Esophagus squamous epithelium (tissue), 5 donors: ENCODE data around the gene PTP4A2. TPM values are rescaled to one million over a fixed set of nuclear protein-coding genes. Genes with fewer than 3 reads are reported as not detected.
A peak's percentile ranks its signal among the peaks of the same experiment; 100 is the strongest.

Experiments used
- DNase-seq: peaks from one replicate; lab custom pipeline; 2025; lab: John Stamatoyannopoulos, UW
- H3K27ac ChIP-seq, 4 donors: fragments of 200-600 bp; sonication (generic); one replicate each; pipeline ENCODE4 v1.5.1; 2016 to 2019; ENCODE audit warnings: mild to moderate bottlenecking in 1 of 4
- H3K27me3 ChIP-seq, 4 donors: fragments of 200-600 bp; sonication (generic); 1 replicate in 3 of 4; 2 replicates in 1 of 4; pipeline versions ENCODE4 v1.5.1 to v1.6.0; 2017 to 2021; ENCODE audit warnings: antibody characterized with exemption in 1 of 4
- H3K36me3 ChIP-seq, 3 donors: fragments of 200-600 bp; sonication (generic); one replicate each; pipeline ENCODE4 v1.5.1; 2016 to 2019
- H3K4me1 ChIP-seq, 3 donors: fragments of 200-600 bp; sonication (generic); one replicate each; pipeline ENCODE4 v1.5.1; 2017 to 2019
- H3K4me3 ChIP-seq, 4 donors: fragments of 200-600 bp; sonication (generic); 1 replicate in 3 of 4; 2 replicates in 1 of 4; pipeline ENCODE4 v1.5.1; 2016 to 2019; ENCODE audit warnings: mild to moderate bottlenecking in 2 of 4, moderate library complexity in 1 of 4
- H3K9me3 ChIP-seq, 3 donors: fragments of 200-600 bp; sonication (generic); one replicate each; pipeline ENCODE4 v1.5.1; 2016 to 2019
- CTCF ChIP-seq, 6 experiments: fragments of 450-650 bp in 4 of 6; fragments of 200-600 bp in 2 of 6; sonication (generic) in 2 of 6; IDR thresholded peaks; one replicate each; pipeline ENCODE4 v1.5.1; 2016 to 2019; ENCODE audit warnings: antibody characterized with exemption in 6 of 6, mild to moderate bottlenecking in 4 of 6, moderate library complexity in 4 of 6
- POLR2A ChIP-seq, 4 donors: fragments of 450-650 bp; IDR thresholded peaks; one replicate each; pipeline ENCODE4 v1.6.1; 2017; ENCODE audit warnings: antibody characterized with exemption in 4 of 4, mild to moderate bottlenecking in 4 of 4, moderate library complexity in 3 of 4
- WGBS, 2 donors: methylation state at CpG; one replicate each; pipeline ENCODE4 v1.1.5; 2018; 5-methylcytosine and 5-hydroxymethylcytosine counted together
- intact Hi-C: fragments of 100-400 bp; cut with DNase I; formaldehyde crosslinking; loops from one replicate; pipeline ENCODE4 v1.15.0; 2022
- total RNA-seq, 4 donors: library from RNA; depleted of rRNA; stranded (reverse); fragments of >200 nt; gene quantifications; one replicate each; pipeline ENCODE4 v1.1.0, GENCODE V29; 2016
- donor health status: DM: yes; HTN: yes; CAD: no.

PTP4A2 gene
- total RNA-seq, 4 donors from 2014 or later, result 71.4 to 122 (median 108) TPM

DNA sequence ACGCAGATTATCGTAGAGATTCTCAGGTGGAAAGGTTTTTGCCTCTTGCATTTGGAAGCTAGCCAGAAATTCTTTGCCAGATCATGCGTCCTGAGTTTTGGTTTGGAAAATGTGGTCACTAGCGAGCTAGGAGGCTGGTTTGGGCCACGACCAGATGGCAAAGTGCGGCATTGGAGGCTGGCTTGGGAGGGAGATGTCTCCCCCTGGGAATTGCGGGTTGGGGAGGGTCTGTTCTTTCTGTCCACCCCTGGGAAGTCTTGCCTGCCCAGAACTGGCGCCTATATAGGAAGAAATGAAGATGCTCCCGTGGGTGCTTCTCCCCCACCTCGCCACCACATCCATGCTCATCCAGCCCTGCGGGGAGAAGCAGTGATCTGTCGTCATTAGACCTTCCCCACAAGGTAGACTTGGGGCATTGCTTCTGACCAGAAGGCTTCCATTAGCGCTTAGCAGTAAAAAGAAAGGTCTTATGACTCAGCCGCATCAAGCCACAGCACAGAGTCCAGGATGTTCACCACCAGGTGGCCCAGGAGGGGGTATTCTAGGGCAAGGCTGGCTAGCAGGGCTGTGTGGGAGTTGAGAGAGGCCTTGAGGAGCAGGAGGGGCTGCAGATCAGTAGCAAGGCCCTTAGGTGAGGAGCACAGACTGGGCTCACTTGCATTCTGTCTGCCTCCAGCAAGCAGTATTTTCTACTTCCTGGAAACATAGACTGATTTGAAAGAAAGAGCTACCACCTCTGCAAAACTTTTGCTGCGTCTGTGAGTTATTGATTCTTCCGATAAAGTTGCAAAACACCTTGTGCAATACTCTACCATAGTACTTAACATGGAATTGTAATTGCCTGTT is 1.5 kb upstream of the PTP4A2 start:
- Histone ChIP-seq H3K36me3 (no peaks in the 10 kb centered on the region), H3K27me3 (no peaks in the 10 kb centered on the region), H3K9me3 (no peaks in the 10 kb centered on the region), H3K27ac (peak overlapping the region; percentile 84 to 98 (median 97)), H3K4me3 (no peak overlapping the region), H3K4me1 (peaks cover 18 to 74% (median 53%) of the 10 kb centered on the region in 3 donors)
- intact Hi-C loops, result no loop called here
- TF ChIP-seq POLR2A (IDR thresholded peaks at IDR 0.05), result no peak
- peak in 5 of 6 experiments; percentile 33 to 73 (median 51) for TF ChIP-seq CTCF (IDR thresholded peaks at IDR 0.05)
- 57 to 61% methylated on average over 12 to 15 of the region's 16 CpGs for WGBS, 2 donors
- DNase-seq, result no peak

DNA sequence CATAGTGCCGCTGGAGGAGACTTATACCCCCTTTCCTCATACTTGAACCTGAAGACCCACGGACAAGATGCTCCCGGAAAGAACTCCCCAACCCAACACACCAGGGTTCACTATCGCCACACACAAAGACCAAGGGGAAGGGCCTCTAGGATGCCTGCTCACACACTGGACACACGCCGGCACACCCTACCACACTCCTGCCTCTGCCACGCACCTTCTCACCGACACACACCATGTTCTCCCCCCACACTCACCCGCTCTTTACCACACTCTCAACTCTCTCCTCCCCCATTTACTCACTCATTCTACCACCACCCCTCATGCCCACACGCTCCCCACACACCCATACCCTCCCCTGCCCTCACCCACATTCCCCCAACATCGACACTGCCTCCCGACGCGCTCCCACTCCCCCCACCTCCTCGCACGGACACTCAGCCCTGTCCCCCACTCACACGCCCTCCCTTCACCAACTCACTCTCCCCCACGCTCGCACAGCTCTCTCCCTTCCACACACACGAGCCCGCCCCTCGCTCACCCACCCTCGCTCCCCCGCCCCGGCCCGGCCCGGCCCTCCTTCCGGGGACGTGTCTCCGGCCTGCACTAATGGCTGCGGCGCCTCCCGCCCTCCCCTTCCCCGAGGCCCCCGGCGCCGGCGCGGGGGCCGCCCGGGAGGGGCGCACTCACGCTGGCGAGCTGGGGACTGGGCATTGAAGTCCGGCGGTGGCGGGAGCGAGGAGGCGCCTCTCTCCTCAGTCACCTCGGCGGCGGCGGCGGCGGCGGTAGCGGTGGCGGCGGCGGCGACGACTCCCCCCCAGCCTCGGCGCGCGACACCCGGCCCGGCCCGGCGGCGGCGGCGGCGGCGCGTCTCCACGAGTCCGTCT is 626 bp downstream of the PTP4A2 start:
- peaks cover 15 to 74% (median 56%) of the 10 kb centered on the region in 3 donors for H3K4me1 ChIP-seq
- H3K27me3 ChIP-seq, result no peaks in the 10 kb centered on the region
- H3K27ac ChIP-seq, result peak overlapping the region; percentile 96 to 99 (median 98)
- intact Hi-C loops, result no loop called here
- no peaks in the 10 kb centered on the region for H3K36me3 ChIP-seq
- WGBS, 2 donors, result 0 to 2% methylated on average over 19 to 21 of the region's 78 CpGs
- peak overlapping the region; percentile 72 to 97 (median 82) for H3K4me3 ChIP-seq
- TF ChIP-seq POLR2A (IDR thresholded peaks at IDR 0.05), result peak in 1 of 4 donors; percentile 7
- no peak for TF ChIP-seq CTCF (IDR thresholded peaks at IDR 0.05)
- DNase-seq, result peak; percentile 39
- no peaks in the 10 kb centered on the region for H3K9me3 ChIP-seq

GRCh38 chr1:31936981-31937299 is 1.2 kb downstream of the PTP4A2 start:
- H3K36me3 ChIP-seq, result no peaks in the 10 kb centered on the region
- DNase-seq, result no peak
- no peaks in the 10 kb centered on the region for H3K27me3 ChIP-seq
- TF ChIP-seq POLR2A (IDR thresholded peaks at IDR 0.05) (no peak), CTCF (IDR thresholded peaks at IDR 0.05) (no peak)
- peak overlapping the region; percentile 72 to 97 (median 82) for H3K4me3 ChIP-seq
- 0% methylated on average over 2 of the region's 2 CpGs for WGBS, 2 donors
- peaks cover 20 to 77% (median 62%) of the 10 kb centered on the region in 3 donors for H3K4me1 ChIP-seq
- no peaks in the 10 kb centered on the region for H3K9me3 ChIP-seq
- peak overlapping the region; percentile 96 to 99 (median 98) for H3K27ac ChIP-seq
- intact Hi-C loops, result no loop called here

DNA sequence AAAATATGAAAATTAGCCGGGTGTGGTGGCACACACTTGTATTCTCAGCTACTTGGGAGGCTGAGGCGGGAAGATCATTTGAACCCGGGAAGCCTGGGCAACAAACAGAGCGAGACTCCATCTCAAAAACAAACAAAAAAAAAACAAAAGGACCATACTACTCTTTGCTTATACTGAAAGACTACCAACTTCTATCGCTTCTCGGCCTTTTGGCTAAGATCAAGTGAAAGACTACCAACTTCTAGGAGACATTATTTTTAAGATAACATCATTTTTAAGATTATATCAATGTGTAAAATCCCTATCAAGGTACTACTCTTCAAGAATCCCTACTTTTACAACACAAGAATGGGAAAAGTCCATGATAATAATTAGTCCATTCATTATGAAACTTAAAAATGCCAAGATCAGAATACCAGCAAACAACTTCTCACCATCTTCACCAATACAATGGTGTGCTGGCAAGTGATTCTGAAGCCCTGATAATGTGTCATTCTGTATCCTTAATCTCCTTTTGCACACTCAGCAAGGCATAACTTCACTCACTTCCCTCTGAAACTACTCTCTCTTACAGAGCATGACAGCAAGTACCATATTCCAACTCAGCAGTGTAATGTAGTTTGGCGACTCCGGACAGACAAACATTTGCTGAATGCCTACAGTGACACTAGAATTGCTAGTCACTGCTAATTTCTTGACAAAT is 1.7 kb downstream of the PTP4A2 start:
- WGBS, 2 donors, result 56 to 58% methylated on average over 8 of the region's 8 CpGs

More for the DNA sequence above, 1.7 kb downstream of the PTP4A2 start:
- no peak for DNase-seq
- Histone ChIP-seq H3K4me1 (peaks cover 25 to 82% (median 67%) of the 10 kb centered on the region in 3 donors), H3K27ac (peak overlapping the region; percentile 96 to 99 (median 98)), H3K4me3 (peak overlapping the region; percentile 72 to 97 (median 82)), H3K36me3 (no peaks in the 10 kb centered on the region), H3K9me3 (no peaks in the 10 kb centered on the region), H3K27me3 (no peaks in the 10 kb centered on the region)
- TF ChIP-seq CTCF (IDR thresholded peaks at IDR 0.05) (no peak), POLR2A (IDR thresholded peaks at IDR 0.05) (peak in 1 of 4 donors; percentile 48)
- intact Hi-C loops, result no loop called here
